Breast epithelium (tissue), 4 donors: ENCODE data around the gene APBB2. TPM values are rescaled to one million over a fixed set of nuclear protein-coding genes. Genes with fewer than 3 reads are reported as not detected.

Experiments
- DNase-seq, 2 donors: peaks; one replicate each; pipeline ENCODE4 v3.0.0-alpha.2; 2019; ENCODE audit warnings: low spot score in 2 of 2
- H3K27ac ChIP-seq, 2 donors: fragments of 200-600 bp; sonication (generic) in 1 of 2; one replicate each; pipeline ENCODE4 v1.5.1; 2016 to 2019; ENCODE audit warnings: mild to moderate bottlenecking in 1 of 2
- H3K27me3 ChIP-seq, 2 donors: fragments of 200-600 bp; sonication (generic) in 1 of 2; one replicate each; pipeline versions ENCODE4 v1.5.1 to v1.6.0; 2017 to 2019; ENCODE audit warnings: control low read depth in 1 of 2, mild to moderate bottlenecking in 1 of 2
- H3K36me3 ChIP-seq: fragments of 200-600 bp; one replicate; pipeline ENCODE4 v1.5.1; 2019
- H3K4me1 ChIP-seq, 2 donors: fragments of 200-600 bp; sonication (generic); one replicate each; pipeline ENCODE4 v1.5.1; 2016 to 2019; ENCODE audit warnings: control low read depth in 1 of 2
- H3K4me3 ChIP-seq, 3 donors: fragments of 200-600 bp; sonication (generic); 1 replicate in 2 of 3; 2 replicates in 1 of 3; pipeline ENCODE4 v1.5.1; 2016 to 2019; ENCODE audit warnings: mild to moderate bottlenecking in 3 of 3, moderate library complexity in 2 of 3
- H3K9me3 ChIP-seq, 2 donors: fragments of 200-600 bp; sonication (generic) in 1 of 2; one replicate each; pipeline ENCODE4 v1.5.1; 2016 to 2019; ENCODE audit warnings: control low read depth in 1 of 2
- CTCF ChIP-seq, 3 donors: fragments of 450-650 bp; IDR thresholded peaks; one replicate each; pipeline ENCODE4 v1.5.1; 2016 to 2017; ENCODE audit warnings: antibody characterized with exemption in 3 of 3, mild to moderate bottlenecking in 3 of 3, moderate library complexity in 3 of 3
- POLR2A ChIP-seq: fragments of 450-650 bp; IDR thresholded peaks from one replicate; pipeline ENCODE4 v1.6.1; 2016; ENCODE audit warnings: antibody characterized with exemption, mild to moderate bottlenecking, moderate library complexity
- POLR2AphosphoS5 ChIP-seq, 3 donors: sonication (generic); formaldehyde crosslinking; IDR thresholded peaks; one replicate each; pipeline ENCODE4 v1.6.1; 2017; ENCODE audit warnings: antibody characterized with exemption in 3 of 3
- intact Hi-C: fragments of 100-400 bp; cut with DNase I; formaldehyde crosslinking; loops from one replicate; pipeline ENCODE4 v1.15.1; 2023; ENCODE audit warnings: low total_unique reads
- total RNA-seq, 3 donors: library from RNA; depleted of rRNA; stranded (reverse); fragments of >200 nt; gene quantifications; one replicate each; pipeline ENCODE4 v1.1.0, GENCODE V29; 2016

Gene APBB2
- total RNA-seq, 3 donors from 2014 or later: 87.4 to 192 (median 153) TPM

GRCh38 chr4:41146196-41146595, 68.1 kb downstream of the APBB2 start:
- Histone ChIP-seq H3K27me3 (no peaks in the 10 kb centered on the region), H3K27ac (peak overlapping the region; percentile 91 to 94), H3K4me3 (no peak overlapping the region), H3K9me3 (no peaks in the 10 kb centered on the region), H3K4me1 (peaks cover 14 to 26% of the 10 kb centered on the region in 2 donors), H3K36me3 (no peaks in the 10 kb centered on the region)
- TF ChIP-seq POLR2A (no peak), CTCF (IDR thresholded peaks at IDR 0.05) (no peak), POLR2AphosphoS5 (IDR thresholded peaks at IDR 0.05) (no peak)
- DNase-seq: no peak
- intact Hi-C loops: no loop called here

- H3K36me3 ChIP-seq: no peaks in the 10 kb centered on the region
- peaks cover 14 to 26% of the 10 kb centered on the region in 2 donors for H3K4me1 ChIP-seq
- no peaks in the 10 kb centered on the region for H3K9me3 ChIP-seq
- TF ChIP-seq CTCF (IDR thresholded peaks at IDR 0.05) (no peak), POLR2AphosphoS5 (IDR thresholded peaks at IDR 0.05) (no peak), POLR2A (no peak)
- peak overlapping the region; percentile 91 to 94 for H3K27ac ChIP-seq
- intact Hi-C loops: no loop called here
- DNase-seq: no peak
- H3K4me3 ChIP-seq: no peak overlapping the region
- H3K27me3 ChIP-seq: no peaks in the 10 kb centered on the region
These were observed 68.7 kb downstream of the APBB2 start for GRCh38 chr4:41145571-41146078.

GRCh38 chr4:41144812-41145211, 69.5 kb downstream of the APBB2 start:
- no peak for TF ChIP-seq POLR2A
- TF ChIP-seq CTCF (IDR thresholded peaks at IDR 0.05): no peak
- intact Hi-C loops: no loop called here
- Histone ChIP-seq H3K4me3 (no peak overlapping the region), H3K36me3 (no peaks in the 10 kb centered on the region), H3K4me1 (peaks cover 14 to 26% of the 10 kb centered on the region in 2 donors), H3K9me3 (no peaks in the 10 kb centered on the region), H3K27ac (peak overlapping the region; percentile 91 to 94), H3K27me3 (no peaks in the 10 kb centered on the region)
- no peak for DNase-seq

- TF ChIP-seq POLR2A (no peak), POLR2AphosphoS5 (IDR thresholded peaks at IDR 0.05) (no peak), CTCF (IDR thresholded peaks at IDR 0.05) (no peak)
- Histone ChIP-seq H3K27me3 (no peaks in the 10 kb centered on the region), H3K4me1 (peaks cover 14 to 26% of the 10 kb centered on the region in 2 donors), H3K9me3 (no peaks in the 10 kb centered on the region), H3K4me3 (no peak overlapping the region), H3K27ac (peak overlapping the region; percentile 91 to 94), H3K36me3 (no peaks in the 10 kb centered on the region)
- no peak for DNase-seq
- intact Hi-C loops: no loop called here
These were observed 70.3 kb downstream of the APBB2 start for GRCh38 chr4:41144040-41144379.

- intact Hi-C loops: no loop called here
- Histone ChIP-seq H3K4me3 (peak overlapping the region in 2 of 3 donors; percentile 9 to 32), H3K36me3 (no peaks in the 10 kb centered on the region), H3K9me3 (no peaks in the 10 kb centered on the region), H3K27me3 (no peaks in the 10 kb centered on the region), H3K27ac (peak overlapping the region; percentile 91 to 94), H3K4me1 (peaks cover 14 to 26% of the 10 kb centered on the region in 2 donors)
- DNase-seq: peak in 1 of 2 donors; percentile 84
- TF ChIP-seq POLR2AphosphoS5 (IDR thresholded peaks at IDR 0.05) (peak in 2 of 3 donors; percentile 52 to 58), CTCF (IDR thresholded peaks at IDR 0.05) (no peak)
These were observed 70.9 kb downstream of the APBB2 start for GRCh38 chr4:41143311-41144039.
